Sigmoid colon (tissue), 7 donors: Measurements from ENCODE around the gene YIPF7. TPM values are rescaled to one million over a fixed set of nuclear protein-coding genes. Genes with fewer than 3 reads are reported as not detected.

Experiments
- DNase-seq: peaks from one replicate; pipeline ENCODE4 v3.0.0-alpha.2; 2019
- H3K27ac ChIP-seq, 4 donors: fragments of 200-600 bp; sonication (generic); one replicate each; pipeline ENCODE4 v1.5.1; 2016 to 2019; ENCODE audit warnings: mild to moderate bottlenecking in 1 of 4
- H3K27me3 ChIP-seq, 3 donors: fragments of 200-600 bp; sonication (generic); one replicate each; pipeline ENCODE4 v1.5.1; 2019; ENCODE audit warnings: mild to moderate bottlenecking in 1 of 3
- H3K36me3 ChIP-seq, 4 donors: fragments of 200-600 bp; sonication (generic); one replicate each; pipeline ENCODE4 v1.5.1; 2016 to 2019
- H3K4me1 ChIP-seq, 4 donors: fragments of 200-600 bp; sonication (generic); one replicate each; pipeline ENCODE4 v1.5.1; 2017 to 2019
- H3K4me3 ChIP-seq, 4 donors: fragments of 200-600 bp; sonication (generic); one replicate each; pipeline ENCODE4 v1.5.1; 2017 to 2019; ENCODE audit warnings: mild to moderate bottlenecking in 2 of 4, moderate library complexity in 1 of 4
- H3K9me3 ChIP-seq, 4 donors: fragments of 200-600 bp in 3 of 4; sonication (generic) in 3 of 4; one replicate each; pipeline versions ENCODE4 v1.5.1 to v1.6.1; 2013 to 2019
- EP300 ChIP-seq, 4 donors: sonication (generic); formaldehyde crosslinking; IDR thresholded peaks; one replicate each; pipeline ENCODE4 v1.6.1; 2017; ENCODE audit warnings: antibody characterized with exemption in 4 of 4
- POLR2A ChIP-seq, 2 donors: fragments of 450-650 bp; IDR thresholded peaks; one replicate each; pipeline ENCODE4 v1.6.1; 2016; ENCODE audit warnings: antibody characterized with exemption in 2 of 2, mild to moderate bottlenecking in 2 of 2, moderate library complexity in 2 of 2
- POLR2AphosphoS5 ChIP-seq, 4 donors: sonication (generic); formaldehyde crosslinking; IDR thresholded peaks; one replicate each; pipeline ENCODE4 v1.6.1; 2017; ENCODE audit warnings: antibody characterized with exemption in 4 of 4
- WGBS, 2 donors: extraction: QIAGEN DNeasy Blood & Tissue Kit; methylation state at CpG; one replicate each; pipeline ENCODE4 v1.1.7; 2013; 5-methylcytosine and 5-hydroxymethylcytosine counted together
- intact Hi-C: fragments of 100-400 bp; cut with DNase I; formaldehyde crosslinking; loops from one replicate; pipeline ENCODE4 v1.15.1; 2023
- polyA plus RNA-seq, 3 donors: library from polyadenylated mRNA; stranded (reverse); fragments of 200-250 nt; gene quantifications; one replicate each; pipeline ENCODE4 v1.2.3, GENCODE V29; 2013
- total RNA-seq, 4 donors: library from RNA; depleted of rRNA; stranded (reverse); fragments of >200 nt; gene quantifications; one replicate each; pipeline ENCODE4 v1.1.0, GENCODE V29; 2016
- TF ChIP-seq, protein P1 (sequence below), 4 experiments: fragments of 450-650 bp in 3 of 4; fragments of 200-600 bp in 1 of 4; IDR thresholded peaks; one replicate each; pipeline ENCODE4 v1.5.1; 2016 to 2019; ENCODE audit warnings: antibody characterized with exemption in 4 of 4, mild to moderate bottlenecking in 3 of 4, moderate library complexity in 2 of 4
- donor health status: healthy with polysubstance abuse.
- donor health status: Bipolar disorder and iron deficiency.
- donor health status: healthy.

Gene YIPF7
- total and polyA plus RNA-seq, 7 donors: not detected

DNA sequence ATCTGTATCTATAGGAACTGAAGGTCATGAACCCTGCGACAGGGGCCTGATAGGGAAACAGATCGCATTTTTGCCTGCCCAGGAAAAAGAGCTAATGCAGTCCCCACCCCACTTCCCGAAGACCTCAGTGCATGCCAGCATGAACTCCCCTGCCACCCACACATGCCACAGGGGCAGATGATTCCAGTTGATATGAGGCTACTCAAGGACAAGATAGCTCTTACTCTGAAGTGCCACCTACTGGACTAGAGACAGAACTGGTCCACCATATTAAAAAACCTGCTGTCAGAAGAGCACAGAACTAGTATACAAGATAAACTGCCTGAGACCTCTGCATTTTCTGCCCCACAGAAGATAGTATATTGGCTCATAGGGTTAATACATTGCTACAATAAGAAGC is 68.0 kb downstream of the YIPF7 start:
- 85 to 88% methylated on average over 3 of the region's 3 CpGs for WGBS, 2 donors
- no peak for DNase-seq
- intact Hi-C loops: no loop called here
- H3K9me3 ChIP-seq: no peaks in the 10 kb centered on the region
- H3K27me3 ChIP-seq: no peaks in the 10 kb centered on the region
- no peaks in the 10 kb centered on the region for H3K36me3 ChIP-seq
- TF ChIP-seq POLR2A (IDR thresholded peaks at IDR 0.05): no peak
- TF ChIP-seq EP300 (IDR thresholded peaks at IDR 0.05): no peak
- TF ChIP-seq POLR2AphosphoS5 (IDR thresholded peaks at IDR 0.05): no peak
- TF ChIP-seq, protein P1, sequence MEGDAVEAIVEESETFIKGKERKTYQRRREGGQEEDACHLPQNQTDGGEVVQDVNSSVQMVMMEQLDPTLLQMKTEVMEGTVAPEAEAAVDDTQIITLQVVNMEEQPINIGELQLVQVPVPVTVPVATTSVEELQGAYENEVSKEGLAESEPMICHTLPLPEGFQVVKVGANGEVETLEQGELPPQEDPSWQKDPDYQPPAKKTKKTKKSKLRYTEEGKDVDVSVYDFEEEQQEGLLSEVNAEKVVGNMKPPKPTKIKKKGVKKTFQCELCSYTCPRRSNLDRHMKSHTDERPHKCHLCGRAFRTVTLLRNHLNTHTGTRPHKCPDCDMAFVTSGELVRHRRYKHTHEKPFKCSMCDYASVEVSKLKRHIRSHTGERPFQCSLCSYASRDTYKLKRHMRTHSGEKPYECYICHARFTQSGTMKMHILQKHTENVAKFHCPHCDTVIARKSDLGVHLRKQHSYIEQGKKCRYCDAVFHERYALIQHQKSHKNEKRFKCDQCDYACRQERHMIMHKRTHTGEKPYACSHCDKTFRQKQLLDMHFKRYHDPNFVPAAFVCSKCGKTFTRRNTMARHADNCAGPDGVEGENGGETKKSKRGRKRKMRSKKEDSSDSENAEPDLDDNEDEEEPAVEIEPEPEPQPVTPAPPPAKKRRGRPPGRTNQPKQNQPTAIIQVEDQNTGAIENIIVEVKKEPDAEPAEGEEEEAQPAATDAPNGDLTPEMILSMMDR (IDR thresholded peaks at IDR 0.05): no peak
- no peaks in the 10 kb centered on the region for H3K4me1 ChIP-seq
- no peak overlapping the region for H3K27ac ChIP-seq
- no peak overlapping the region for H3K4me3 ChIP-seq

DNA sequence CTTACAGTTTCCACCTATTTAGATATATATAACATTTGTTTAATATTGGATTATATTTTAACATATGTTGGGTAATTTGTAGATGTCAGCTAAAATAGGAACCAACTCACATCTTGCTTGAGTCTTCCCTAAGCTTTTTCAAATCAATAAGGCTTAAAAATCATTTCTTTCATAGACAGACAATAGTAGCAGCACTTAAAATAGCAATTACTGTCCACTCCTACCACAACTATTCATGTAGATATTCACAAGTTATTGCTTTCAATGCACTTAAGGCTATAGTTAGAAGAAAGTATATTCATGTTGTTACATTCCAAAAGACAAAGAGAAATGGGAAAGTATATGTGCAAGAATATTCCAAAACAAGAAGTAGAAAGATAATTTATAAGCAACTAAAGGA is 71.2 kb downstream of the YIPF7 start:
- H3K4me3 ChIP-seq: no peak overlapping the region
- no peaks in the 10 kb centered on the region for H3K9me3 ChIP-seq
- TF ChIP-seq, protein P1 (IDR thresholded peaks at IDR 0.05): no peak
- TF ChIP-seq EP300 (IDR thresholded peaks at IDR 0.05) (no peak), POLR2A (IDR thresholded peaks at IDR 0.05) (no peak), POLR2AphosphoS5 (IDR thresholded peaks at IDR 0.05) (no peak)
- no peak overlapping the region for H3K27ac ChIP-seq
- DNase-seq: no peak
- H3K36me3 ChIP-seq: no peaks in the 10 kb centered on the region
- intact Hi-C loops: no loop called here
- no peaks in the 10 kb centered on the region for H3K4me1 ChIP-seq
- H3K27me3 ChIP-seq: no peaks in the 10 kb centered on the region

DNA sequence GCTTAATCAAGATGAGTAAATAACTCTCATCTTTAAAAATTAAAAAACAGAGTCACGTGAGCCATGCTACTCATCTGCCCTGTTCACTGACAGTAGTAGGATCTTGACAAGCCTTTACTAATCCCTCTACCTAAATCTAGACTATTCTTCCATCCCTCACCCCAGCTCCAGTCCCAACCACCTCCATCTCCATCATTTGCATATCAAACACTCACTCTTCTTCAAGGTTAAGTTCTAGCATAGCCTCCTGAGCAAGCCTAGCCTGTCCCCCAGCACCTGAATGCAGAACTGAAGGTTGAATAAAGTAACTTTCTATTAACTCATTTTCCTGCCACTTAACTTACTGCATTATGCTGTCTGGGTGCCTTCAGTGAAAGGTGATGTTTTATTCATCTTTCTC is 72.5 kb downstream of the YIPF7 start:
- WGBS, 2 donors: 0% methylated on average over 1 of the region's 1 CpG
- H3K4me1 ChIP-seq: no peaks in the 10 kb centered on the region
- TF ChIP-seq, protein P1 (IDR thresholded peaks at IDR 0.05): no peak
- no peak for TF ChIP-seq POLR2A (IDR thresholded peaks at IDR 0.05)
- no peak for TF ChIP-seq EP300 (IDR thresholded peaks at IDR 0.05)
- no peak for TF ChIP-seq POLR2AphosphoS5 (IDR thresholded peaks at IDR 0.05)
- intact Hi-C loops: no loop called here
- no peaks in the 10 kb centered on the region for H3K9me3 ChIP-seq
- H3K36me3 ChIP-seq: no peaks in the 10 kb centered on the region
- H3K4me3 ChIP-seq: no peak overlapping the region
- no peak for DNase-seq
- H3K27ac ChIP-seq: no peak overlapping the region
- no peaks in the 10 kb centered on the region for H3K27me3 ChIP-seq

Other genes with a start within 250 kb of the YIPF7 start
- 1 to 10 TPM; 1.4 to 2.7 (median 2.0) TPM for gene KCTD8, start 202.8 kb downstream of the YIPF7 start, total RNA-seq
- gene KCTD8, start 202.8 kb downstream of the YIPF7 start, polyA plus RNA-seq: under 1 TPM in 1 of 3 donors, not detected in 2; 0.03 TPM
- 10 to 100 TPM; 10.9 to 18.0 (median 16.0) TPM for gene GUF1, start 26.8 kb upstream of the YIPF7 start, total RNA-seq
- 10 to 100 TPM; 11.6 to 14.2 (median 12.6) TPM for gene GUF1, start 26.8 kb upstream of the YIPF7 start, polyA plus RNA-seq
- 10 to 100 TPM; 18.5 to 33.2 (median 25.4) TPM for gene GNPDA2, start 74.9 kb upstream of the YIPF7 start, total RNA-seq
- 1 to 10 TPM; 5.1 to 7.2 (median 7.1) TPM for gene GNPDA2, start 74.9 kb upstream of the YIPF7 start, polyA plus RNA-seq